Suppressor macrophage treated with lipopolysaccharide for 4 hours (primary cell): ENCODE data around the gene BCAT1.
A peak's percentile ranks its signal among the peaks of the same experiment; 100 is the strongest.
"Not testable (repeated sequence)": the region's sequence is repeated elsewhere in the genome, so short reads cannot be mapped to it uniquely, and the experiment has no call there.

Experiments used
- DNase-seq: peaks from one replicate; pipeline ENCODE4 v3.0.0-alpha.2; 2020

The BCAT1 gene

GRCh38 chr12:24948757-24949722 lies at the start of gene BCAT1:
TSS of gene BCAT1 (minus strand) at chr12:24949101. CDS start at chr12:24948932, 169 bp downstream.
- peak; percentile 79 for DNase-seq

GRCh38 chr12:24997970-24998582 lies 49.2 kb upstream of the BCAT1 start:
- peak; percentile 8 for DNase-seq

- DNase-seq, result no peak
Measured at GRCh38 chr12:24997496-24997895, 48.6 kb upstream of the BCAT1 start.

GRCh38 chr12:24996820-24997219 lies 47.9 kb upstream of the BCAT1 start:
- no peak for DNase-seq

- DNase-seq, result no peak
Measured at GRCh38 chr12:24996102-24996797, 47.3 kb upstream of the BCAT1 start.

- no peak for DNase-seq
Measured at GRCh38 chr12:24993793-24994192, 44.9 kb upstream of the BCAT1 start.

GRCh38 chr12:24991209-24992049 lies 42.5 kb upstream of the BCAT1 start:
- DNase-seq, result peak; percentile 85

- DNase-seq, result no peak
Measured at GRCh38 chr12:24989216-24989615, 40.3 kb upstream of the BCAT1 start.

- DNase-seq, result no peak
Measured at GRCh38 chr12:24982250-24982649, 33.3 kb upstream of the BCAT1 start.

GRCh38 chr12:24979976-24980730 lies 31.3 kb upstream of the BCAT1 start:
- no peak for DNase-seq

- peak; percentile 74 for DNase-seq
Measured at GRCh38 chr12:24979329-24979728, 30.4 kb upstream of the BCAT1 start.

GRCh38 chr12:24977711-24978110 lies 28.8 kb upstream of the BCAT1 start:
- no peak for DNase-seq

GRCh38 chr12:24977060-24977459 lies 28.2 kb upstream of the BCAT1 start:
- DNase-seq, result peak; percentile 79

GRCh38 chr12:24975425-24975824 lies 26.5 kb upstream of the BCAT1 start:
- no peak for DNase-seq

- no peak for DNase-seq
Measured at GRCh38 chr12:24974216-24974615, 25.3 kb upstream of the BCAT1 start.

GRCh38 chr12:24972078-24972477 lies 23.2 kb upstream of the BCAT1 start:
- DNase-seq, result no peak

GRCh38 chr12:24970177-24970576 lies 21.3 kb upstream of the BCAT1 start:
- no peak for DNase-seq

GRCh38 chr12:24966951-24967564 lies 18.2 kb upstream of the BCAT1 start:
- peak; percentile 57 for DNase-seq

GRCh38 chr12:24964342-24964741 lies 15.4 kb upstream of the BCAT1 start:
- no peak for DNase-seq

- peak; percentile 74 for DNase-seq
Measured at GRCh38 chr12:24960222-24960855, 11.4 kb upstream of the BCAT1 start.

- not testable (repeated sequence) for DNase-seq
Measured at GRCh38 chr12:24956351-24956750, 7.5 kb upstream of the BCAT1 start.
